MCF 10A (cell line): ENCODE results near the gene STOX2. TPM values are rescaled to one million over a fixed set of nuclear protein-coding genes. Genes with fewer than 3 reads are reported as not detected.

Experiments used
- BruUV-seq: library from RNA; stranded (reverse); fragments of 400-500 nt; replicated peaks from 2 replicates; lab custom pipeline; 2021; lab: Mats Ljungman, UMichigan
- CTCF ChIA-PET: fragments of 300-600 bp; sonication (Branson Sonifier 250); formaldehyde crosslinking; extraction: SDS; loops from one replicate; lab custom pipeline; 2021; ENCODE audit warnings: antibody characterized with exemption, inconsistent platforms; lab: Yijun Ruan, JAX
- POLR2A ChIA-PET: fragments of 300-600, 350-650 bp; sonication (Branson Sonifier 250); formaldehyde crosslinking; extraction: SDS; loops from one replicate; lab custom pipeline; 2020; ENCODE audit warnings: antibody characterized with exemption, inconsistent platforms; lab: Yijun Ruan, JAX
- DNase-seq: peaks from one replicate; pipeline ENCODE4 v3.0.0-alpha.2; 2018; ENCODE audit not compliant: unreplicated experiment
- H3K27ac Mint-ChIP-seq: one replicate; pipeline ENCODE4 v1.8.0; 2022; ENCODE audit warnings: mild to moderate bottlenecking, low read depth, mixed read lengths; ENCODE audit not compliant: unreplicated experiment
- H3K27me3 Mint-ChIP-seq: one replicate; pipeline ENCODE4 v1.8.0; 2022; ENCODE audit warnings: mixed read lengths; ENCODE audit not compliant: insufficient read depth, unreplicated experiment
- H3K36me3 Mint-ChIP-seq: one replicate; pipeline ENCODE4 v1.8.0; 2022; ENCODE audit warnings: mild to moderate bottlenecking, moderate library complexity, mixed read lengths; ENCODE audit not compliant: insufficient read depth, unreplicated experiment
- H3K4me1 Mint-ChIP-seq: one replicate; pipeline ENCODE4 v1.8.0; 2022; ENCODE audit warnings: mixed read lengths; ENCODE audit not compliant: insufficient read depth, unreplicated experiment
- H3K4me3 Mint-ChIP-seq: one replicate; pipeline ENCODE4 v1.8.0; 2022; ENCODE audit warnings: mild to moderate bottlenecking, moderate library complexity, mixed read lengths; ENCODE audit not compliant: unreplicated experiment
- H3K9me3 Mint-ChIP-seq: one replicate; pipeline ENCODE4 v1.8.0; 2022; ENCODE audit warnings: mixed read lengths; ENCODE audit not compliant: unreplicated experiment
- intact Hi-C: fragments of 100-400 bp; cut with micrococcal nuclease; formaldehyde crosslinking; loops from 2 replicates; pipeline ENCODE4 v1.14.1; 2022
- total RNA-seq: library from RNA; stranded (reverse); gene quantifications from 2 replicates; pipeline ENCODE4 v1.2.3, GENCODE V29; 2022
- TF ChIP-seq, protein P1 (sequence below): fragments of 200-600 bp; IDR thresholded peaks from one replicate; pipeline ENCODE4 v1.8.0; 2022; ENCODE audit warnings: antibody characterized with exemption, mild to moderate bottlenecking; ENCODE audit not compliant: unreplicated experiment

Gene STOX2
- total RNA-seq, 1 experiment from 2014 or later = 1.1 TPM

- Mint-ChIP-seq H3K27me3 (no peaks in the 10 kb centered on the region), H3K9me3 (peaks cover 2% of the 10 kb centered on the region), H3K4me3 (no peak overlapping the region), H3K27ac (no peak overlapping the region), H3K4me1 (no peaks in the 10 kb centered on the region), H3K36me3 (no peaks in the 10 kb centered on the region)
- no peak for DNase-seq
- TF ChIP-seq, protein P1, sequence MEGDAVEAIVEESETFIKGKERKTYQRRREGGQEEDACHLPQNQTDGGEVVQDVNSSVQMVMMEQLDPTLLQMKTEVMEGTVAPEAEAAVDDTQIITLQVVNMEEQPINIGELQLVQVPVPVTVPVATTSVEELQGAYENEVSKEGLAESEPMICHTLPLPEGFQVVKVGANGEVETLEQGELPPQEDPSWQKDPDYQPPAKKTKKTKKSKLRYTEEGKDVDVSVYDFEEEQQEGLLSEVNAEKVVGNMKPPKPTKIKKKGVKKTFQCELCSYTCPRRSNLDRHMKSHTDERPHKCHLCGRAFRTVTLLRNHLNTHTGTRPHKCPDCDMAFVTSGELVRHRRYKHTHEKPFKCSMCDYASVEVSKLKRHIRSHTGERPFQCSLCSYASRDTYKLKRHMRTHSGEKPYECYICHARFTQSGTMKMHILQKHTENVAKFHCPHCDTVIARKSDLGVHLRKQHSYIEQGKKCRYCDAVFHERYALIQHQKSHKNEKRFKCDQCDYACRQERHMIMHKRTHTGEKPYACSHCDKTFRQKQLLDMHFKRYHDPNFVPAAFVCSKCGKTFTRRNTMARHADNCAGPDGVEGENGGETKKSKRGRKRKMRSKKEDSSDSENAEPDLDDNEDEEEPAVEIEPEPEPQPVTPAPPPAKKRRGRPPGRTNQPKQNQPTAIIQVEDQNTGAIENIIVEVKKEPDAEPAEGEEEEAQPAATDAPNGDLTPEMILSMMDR = no peak
- ChIA-PET POLR2A (interaction anchor here (0.6 to 1.2 kb wide), 3 partner anchors 30 to 144 kb away, joined by 3 to 5 read pairs (median 4); no protein-coding TSS in a partner anchor), CTCF (interaction anchor here (0.5 to 1.1 kb wide), 4 partner anchors 14 to 1766 kb away, joined by 3 to 7 read pairs (median 3); no protein-coding TSS in a partner anchor)
- intact Hi-C loops = no loop called here
- BruUV-seq = no TSS peak
These were observed 147.5 kb downstream of the STOX2 start for GRCh38 chr4:184052616-184053015.

DNA sequence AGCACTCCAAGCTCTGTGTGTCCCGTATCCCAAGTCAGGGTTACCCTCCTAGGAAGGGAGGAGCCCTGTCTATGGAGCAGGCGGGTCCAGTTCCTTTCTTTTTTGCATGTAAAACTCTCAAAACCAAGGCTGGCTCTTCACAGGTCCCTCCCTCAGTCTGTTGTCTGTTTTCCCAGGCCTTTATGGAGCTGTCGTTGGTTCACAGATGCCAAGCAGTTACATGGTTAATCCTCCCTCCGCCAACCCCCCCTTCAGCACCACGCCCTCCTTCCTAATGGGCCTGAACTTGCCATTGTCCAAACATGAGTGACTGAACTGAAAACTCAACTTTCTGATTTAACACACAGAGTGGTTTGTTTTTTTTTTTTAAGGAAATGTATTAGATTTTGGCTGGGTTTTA is 148.3 kb downstream of the STOX2 start:
- Mint-ChIP-seq H3K27me3 (no peaks in the 10 kb centered on the region), H3K4me1 (no peaks in the 10 kb centered on the region), H3K36me3 (no peaks in the 10 kb centered on the region), H3K27ac (no peak overlapping the region), H3K4me3 (no peak overlapping the region), H3K9me3 (no peaks in the 10 kb centered on the region)
- intact Hi-C loops = no loop called here
- ChIA-PET POLR2A (interaction anchor here (1.1 to 1.2 kb wide), 2 partner anchors 31 to 143 kb away, joined by 4 to 5 read pairs; no protein-coding TSS in a partner anchor), CTCF (interaction anchor here (0.5 to 0.8 kb wide), 4 partner anchors 16 to 1766 kb away, joined by 3 to 7 read pairs (median 3); no protein-coding TSS in a partner anchor)
- no TSS peak for BruUV-seq
- TF ChIP-seq, protein P1 = no peak
- DNase-seq = no peak

DNA sequence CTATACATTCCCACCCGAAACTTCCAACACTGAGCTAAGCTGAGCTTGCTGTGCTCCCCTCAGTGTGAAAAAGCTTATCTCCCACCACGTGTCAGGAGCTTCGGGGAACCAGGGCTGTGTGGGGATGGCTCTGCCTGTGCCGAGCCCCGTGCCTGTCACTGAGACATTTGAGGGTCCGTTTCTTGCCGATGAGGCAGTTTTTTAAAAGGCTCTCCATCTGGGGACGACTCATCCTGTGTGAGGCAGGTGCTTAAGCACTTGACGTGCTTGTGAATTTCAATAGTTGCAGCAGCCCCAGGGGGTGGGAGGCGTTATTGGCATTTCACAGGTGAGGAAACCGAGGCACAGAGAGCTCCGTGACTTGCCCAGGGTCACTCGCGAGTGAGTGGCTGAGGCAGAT is 151.8 kb downstream of the STOX2 start:
- TF ChIP-seq, protein P1 = no peak
- CTCF ChIA-PET = interaction anchor here (0.5 kb wide), 1 partner anchor 14 kb away, joined by 3 read pairs; no protein-coding TSS in a partner anchor
- no peaks in the 10 kb centered on the region for H3K27me3 Mint-ChIP-seq

GRCh38 chr4:184058026-184058425 is 152.9 kb downstream of the STOX2 start:
- Mint-ChIP-seq H3K9me3 (no peaks in the 10 kb centered on the region), H3K4me1 (no peaks in the 10 kb centered on the region), H3K27me3 (no peaks in the 10 kb centered on the region), H3K27ac (no peak overlapping the region), H3K4me3 (no peak overlapping the region), H3K36me3 (no peaks in the 10 kb centered on the region)
- TF ChIP-seq, protein P1 = no peak
- no TSS peak for BruUV-seq
- no peak for DNase-seq
- ChIA-PET POLR2A (no interaction called here), CTCF (no interaction called here)
- intact Hi-C loops = no loop called here

More for the DNA sequence above, 151.8 kb downstream of the STOX2 start:
- Mint-ChIP-seq H3K27ac (no peak overlapping the region), H3K36me3 (no peaks in the 10 kb centered on the region), H3K4me3 (no peak overlapping the region), H3K9me3 (no peaks in the 10 kb centered on the region), H3K4me1 (no peaks in the 10 kb centered on the region)
- POLR2A ChIA-PET = interaction anchor here (0.6 kb wide), 1 partner anchor 350 kb away, joined by 3 read pairs; no protein-coding TSS in a partner anchor
- no peak for DNase-seq
- intact Hi-C loops = no loop called here
- BruUV-seq = no TSS peak
